ENCODE data around the gene XKR8.
"Not testable (repeated sequence)": the region's sequence is repeated elsewhere in the genome, so short reads cannot be mapped to it uniquely, and the experiment has no call there.

The XKR8 gene

GRCh38 chr1:27980216-27980845, 20.6 kb downstream of the XKR8 start:
- Histone ChIP-seq H3K36me3 (ENCODE audit: control insufficient read depth, insufficient read depth, low read length) (no peaks in the 10 kb centered on the region), H3K9me3 (ENCODE audit: control insufficient read depth, low read length) (no peaks in the 10 kb centered on the region), H3K27ac (ENCODE audit: insufficient read depth, low read depth, low read length, poor library complexity, severe bottlenecking) (no peak overlapping the region), H3K27me3 (ENCODE audit: control insufficient read depth, insufficient read depth, low read length, poor library complexity, severe bottlenecking) (no peaks in the 10 kb centered on the region), H3K4me3 (ENCODE audit: insufficient read depth, low read depth, low read length) (no peak overlapping the region), H3K4me1 (ENCODE audit: control insufficient read depth, insufficient read depth, low read length) (peaks cover 6% of the 10 kb centered on the region)
- 85 to 100% methylated on average over 1 of the region's 1 CpG for WGBS, 2 experiments

- no peak overlapping the region for H3K4me3 ChIP-seq (ENCODE audit: insufficient read depth, low read depth, low read length)
- peaks cover 6% of the 10 kb centered on the region for H3K4me1 ChIP-seq (ENCODE audit: control insufficient read depth, insufficient read depth, low read length)
- H3K9me3 ChIP-seq (ENCODE audit: control insufficient read depth, low read length), result no peaks in the 10 kb centered on the region
- H3K27me3 ChIP-seq (ENCODE audit: control insufficient read depth, insufficient read depth, low read length, poor library complexity, severe bottlenecking), result no peaks in the 10 kb centered on the region
- 87 to 95% methylated on average over 3 of the region's 3 CpGs for WGBS, 2 experiments
- no peaks in the 10 kb centered on the region for H3K36me3 ChIP-seq (ENCODE audit: control insufficient read depth, insufficient read depth, low read length)
- H3K27ac ChIP-seq (ENCODE audit: insufficient read depth, low read depth, low read length, poor library complexity, severe bottlenecking), result peak overlapping the region; percentile 44
These were observed 21.4 kb downstream of the XKR8 start for GRCh38 chr1:27981145-27981544.

GRCh38 chr1:27990920-27991537, 31.3 kb downstream of the XKR8 start:
- Histone ChIP-seq H3K27me3 (ENCODE audit: control insufficient read depth, insufficient read depth, low read length, poor library complexity, severe bottlenecking) (no peaks in the 10 kb centered on the region), H3K4me3 (ENCODE audit: insufficient read depth, low read depth, low read length) (no peak overlapping the region), H3K36me3 (ENCODE audit: control insufficient read depth, insufficient read depth, low read length) (peaks cover 23% of the 10 kb centered on the region), H3K4me1 (ENCODE audit: control insufficient read depth, insufficient read depth, low read length) (no peaks in the 10 kb centered on the region), H3K9me3 (ENCODE audit: control insufficient read depth, low read length) (no peaks in the 10 kb centered on the region), H3K27ac (ENCODE audit: insufficient read depth, low read depth, low read length, poor library complexity, severe bottlenecking) (no peak overlapping the region)
- 94 to 95% methylated on average over 3 of the region's 3 CpGs for WGBS, 2 experiments

- Histone ChIP-seq H3K9me3 (ENCODE audit: control insufficient read depth, low read length) (no peaks in the 10 kb centered on the region), H3K27ac (ENCODE audit: insufficient read depth, low read depth, low read length, poor library complexity, severe bottlenecking) (no peak overlapping the region), H3K4me3 (ENCODE audit: insufficient read depth, low read depth, low read length) (no peak overlapping the region), H3K27me3 (ENCODE audit: control insufficient read depth, insufficient read depth, low read length, poor library complexity, severe bottlenecking) (no peaks in the 10 kb centered on the region), H3K36me3 (ENCODE audit: control insufficient read depth, insufficient read depth, low read length) (peaks cover 34% of the 10 kb centered on the region), H3K4me1 (ENCODE audit: control insufficient read depth, insufficient read depth, low read length) (no peaks in the 10 kb centered on the region)
- WGBS, 2 experiments, result 93 to 95% methylated on average over 6 of the region's 6 CpGs
These were observed 32.5 kb downstream of the XKR8 start for GRCh38 chr1:27992276-27992675.

- Histone ChIP-seq H3K27me3 (ENCODE audit: control insufficient read depth, insufficient read depth, low read length, poor library complexity, severe bottlenecking) (no peaks in the 10 kb centered on the region), H3K36me3 (ENCODE audit: control insufficient read depth, insufficient read depth, low read length) (peaks cover 43% of the 10 kb centered on the region)
- 97 to 99% methylated on average over 3 of the region's 3 CpGs for WGBS, 2 experiments
These were observed 33.5 kb downstream of the XKR8 start for GRCh38 chr1:27993241-27993640.

GRCh38 chr1:27994060-27994459, 34.3 kb downstream of the XKR8 start:
- whole genome bisulfite sequencing, 2 experiments, result 79 to 91% methylated on average over 1 of the region's 1 CpG
- no peaks in the 10 kb centered on the region for H3K9me3 ChIP-seq (ENCODE audit: control insufficient read depth, low read length)
- H3K4me1 ChIP-seq (ENCODE audit: control insufficient read depth, insufficient read depth, low read length), result no peaks in the 10 kb centered on the region
- peaks cover 41% of the 10 kb centered on the region for H3K36me3 ChIP-seq (ENCODE audit: control insufficient read depth, insufficient read depth, low read length)
- H3K27ac ChIP-seq (ENCODE audit: insufficient read depth, low read depth, low read length, poor library complexity, severe bottlenecking), result no peak overlapping the region
- H3K27me3 ChIP-seq (ENCODE audit: control insufficient read depth, insufficient read depth, low read length, poor library complexity, severe bottlenecking), result no peaks in the 10 kb centered on the region
- no peak overlapping the region for H3K4me3 ChIP-seq (ENCODE audit: insufficient read depth, low read depth, low read length)

More at GRCh38 chr1:27993241-27993640, 33.5 kb downstream of the XKR8 start:
- Histone ChIP-seq H3K4me3 (ENCODE audit: insufficient read depth, low read depth, low read length) (no peak overlapping the region), H3K27ac (ENCODE audit: insufficient read depth, low read depth, low read length, poor library complexity, severe bottlenecking) (no peak overlapping the region), H3K9me3 (ENCODE audit: control insufficient read depth, low read length) (no peaks in the 10 kb centered on the region), H3K4me1 (ENCODE audit: control insufficient read depth, insufficient read depth, low read length) (no peaks in the 10 kb centered on the region)

GRCh38 chr1:27994526-27994925, 34.8 kb downstream of the XKR8 start:
- not testable (repeated sequence) for H3K27me3 ChIP-seq (ENCODE audit: control insufficient read depth, insufficient read depth, low read length, poor library complexity, severe bottlenecking); H3K27ac ChIP-seq (ENCODE audit: insufficient read depth, low read depth, low read length, poor library complexity, severe bottlenecking); H3K9me3 ChIP-seq (ENCODE audit: control insufficient read depth, low read length); H3K4me3 ChIP-seq (ENCODE audit: insufficient read depth, low read depth, low read length); H3K4me1 ChIP-seq (ENCODE audit: control insufficient read depth, insufficient read depth, low read length)
- 95 to 96% methylated on average over 6 of the region's 6 CpGs for WGBS, 2 experiments
- H3K36me3 ChIP-seq (ENCODE audit: control insufficient read depth, insufficient read depth, low read length), result peaks cover 41% of the 10 kb centered on the region

- Histone ChIP-seq H3K27ac (ENCODE audit: insufficient read depth, low read depth, low read length, poor library complexity, severe bottlenecking) (no peak overlapping the region), H3K9me3 (ENCODE audit: control insufficient read depth, low read length) (no peaks in the 10 kb centered on the region), H3K4me3 (ENCODE audit: insufficient read depth, low read depth, low read length) (no peak overlapping the region), H3K4me1 (ENCODE audit: control insufficient read depth, insufficient read depth, low read length) (no peaks in the 10 kb centered on the region), H3K36me3 (ENCODE audit: control insufficient read depth, insufficient read depth, low read length) (peaks cover 26% of the 10 kb centered on the region), H3K27me3 (ENCODE audit: control insufficient read depth, insufficient read depth, low read length, poor library complexity, severe bottlenecking) (no peaks in the 10 kb centered on the region)
- WGBS, 2 experiments, result 40% methylated on average over 1 of the region's 1 CpG
These were observed 39.3 kb downstream of the XKR8 start for GRCh38 chr1:27999055-27999454.

GRCh38 chr1:28002600-28002999, 42.8 kb downstream of the XKR8 start:
- Histone ChIP-seq H3K9me3 (ENCODE audit: control insufficient read depth, low read length) (no peaks in the 10 kb centered on the region), H3K27me3 (ENCODE audit: control insufficient read depth, insufficient read depth, low read length, poor library complexity, severe bottlenecking) (no peaks in the 10 kb centered on the region), H3K4me3 (ENCODE audit: insufficient read depth, low read depth, low read length) (no peak overlapping the region), H3K36me3 (ENCODE audit: control insufficient read depth, insufficient read depth, low read length) (peaks cover 12% of the 10 kb centered on the region), H3K4me1 (ENCODE audit: control insufficient read depth, insufficient read depth, low read length) (no peaks in the 10 kb centered on the region), H3K27ac (ENCODE audit: insufficient read depth, low read depth, low read length, poor library complexity, severe bottlenecking) (no peak overlapping the region)
- 91 to 94% methylated on average over 10 of the region's 10 CpGs for WGBS, 2 experiments

- not testable (repeated sequence) for H3K27ac ChIP-seq (ENCODE audit: insufficient read depth, low read depth, low read length, poor library complexity, severe bottlenecking); H3K4me3 ChIP-seq (ENCODE audit: insufficient read depth, low read depth, low read length); H3K4me1 ChIP-seq (ENCODE audit: control insufficient read depth, insufficient read depth, low read length); H3K36me3 ChIP-seq (ENCODE audit: control insufficient read depth, insufficient read depth, low read length); H3K9me3 ChIP-seq (ENCODE audit: control insufficient read depth, low read length); H3K27me3 ChIP-seq (ENCODE audit: control insufficient read depth, insufficient read depth, low read length, poor library complexity, severe bottlenecking)
- WGBS, 2 experiments, result 90 to 91% methylated on average over 8 of the region's 8 CpGs
These were observed 43.3 kb downstream of the XKR8 start for GRCh38 chr1:28003117-28003516.

All from ectodermal cell (in vitro differentiated cells).